Activated CD4-positive, alpha-beta T cell treated with anti-CD3 and anti-CD28 coated beads, Interleukin-10, Interleukin-2, amounts not matched to agents 100 ng/mL and 50 ng/mL, durations not matched to agents 16 hours and 8 hours (primary cell): ENCODE measurements around the gene LITAFD.
"Not testable (repeated sequence)": the region's sequence is repeated elsewhere in the genome, so short reads cannot be mapped to it uniquely, and the experiment has no call there.

Source experiments
- DNase-seq: peaks from one replicate; pipeline ENCODE4 v3.0.0-alpha.2; 2020

The LITAFD gene

DNA sequence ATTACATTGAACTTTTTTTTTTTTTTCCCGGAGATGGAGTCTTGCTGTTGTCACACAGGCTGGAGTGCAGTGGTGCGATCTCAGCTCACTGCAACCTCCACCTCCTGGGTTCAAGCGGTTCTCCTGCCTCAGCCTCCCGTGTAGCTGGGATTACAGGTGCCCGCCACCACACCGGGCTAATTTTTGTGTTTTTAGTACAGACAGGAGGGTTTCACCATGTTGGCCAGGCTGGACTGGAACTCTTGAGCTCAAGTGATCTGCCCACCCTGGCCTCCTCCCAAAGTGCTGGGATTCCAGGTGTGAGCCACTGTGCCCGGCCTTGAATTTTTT, 8.3 kb upstream of the LITAFD start:
- not testable (repeated sequence) for DNase-seq

GRCh38 chr16:8874388-8874787, 7.8 kb upstream of the LITAFD start:
- DNase-seq = no peak

- not testable (repeated sequence) for DNase-seq
These were observed 6.8 kb upstream of the LITAFD start for GRCh38 chr16:8875317-8875716.

DNA sequence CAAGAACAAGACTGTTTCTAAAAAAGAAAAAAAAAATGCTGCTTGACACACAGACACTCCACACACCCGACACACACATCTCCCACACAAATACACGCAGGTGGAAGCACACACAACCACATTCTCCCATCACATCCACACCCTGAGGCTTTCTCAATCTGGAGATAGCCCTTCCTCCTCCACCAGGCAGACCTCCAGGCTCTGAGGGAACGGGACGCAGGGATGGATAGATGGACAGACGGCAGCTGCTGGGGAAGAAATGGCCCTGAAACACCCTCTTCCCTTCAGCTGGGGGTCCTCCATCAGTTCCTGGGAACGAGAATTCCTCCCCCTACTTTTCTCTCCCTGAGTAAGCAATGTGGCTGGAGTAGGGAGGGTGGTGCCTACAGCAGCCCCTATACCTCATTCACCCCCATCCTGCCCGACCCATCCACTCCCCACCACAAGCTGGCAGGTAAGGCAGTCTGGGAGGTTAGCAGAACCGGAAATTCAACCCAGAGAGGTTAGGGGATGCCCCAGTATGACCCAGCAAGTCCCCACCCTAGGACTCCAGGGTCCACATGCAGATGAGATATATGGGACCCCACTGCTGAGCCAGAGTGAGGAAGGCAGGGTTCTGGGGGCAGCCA, 4.1 kb upstream of the LITAFD start:
- DNase-seq = no peak

- no peak for DNase-seq
These were observed 3.6 kb upstream of the LITAFD start for GRCh38 chr16:8878523-8878911.

- no peak for DNase-seq
These were observed 1.2 kb upstream of the LITAFD start for GRCh38 chr16:8880839-8881510.

- no peak for DNase-seq
These were observed 700 bp downstream of the LITAFD start for GRCh38 chr16:8882725-8883377.

- no peak for DNase-seq
These were observed 3.8 kb downstream of the LITAFD start for GRCh38 chr16:8885674-8886592.

- no peak for DNase-seq
These were observed 4.7 kb downstream of the LITAFD start for GRCh38 chr16:8886593-8887430.

DNA sequence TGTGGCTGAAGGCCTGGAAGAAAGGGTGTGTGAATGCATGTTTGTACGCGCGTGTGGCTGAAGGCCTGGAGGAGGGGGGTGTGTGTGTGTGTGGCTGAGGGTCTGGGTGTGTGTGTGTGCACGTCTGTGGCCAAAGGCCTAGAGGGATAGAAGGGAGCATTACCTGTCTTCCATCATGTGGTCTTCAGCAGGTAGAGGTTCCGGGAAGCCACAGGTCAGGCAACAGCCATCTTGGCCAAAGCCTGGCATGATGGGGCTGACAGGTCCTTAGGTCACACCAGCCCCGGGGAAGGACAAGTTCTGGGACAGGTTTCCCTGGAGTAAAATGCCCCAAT, 5.2 kb downstream of the LITAFD start:
- DNase-seq = no peak

- DNase-seq = no peak
These were observed 5.9 kb downstream of the LITAFD start for GRCh38 chr16:8887952-8888560.

- no peak for DNase-seq
These were observed 7.1 kb downstream of the LITAFD start for GRCh38 chr16:8888951-8889892.

- DNase-seq = no peak
These were observed 7.9 kb downstream of the LITAFD start for GRCh38 chr16:8889893-8890548.

GRCh38 chr16:8890549-8890921, 8.4 kb downstream of the LITAFD start:
- DNase-seq = no peak

DNA sequence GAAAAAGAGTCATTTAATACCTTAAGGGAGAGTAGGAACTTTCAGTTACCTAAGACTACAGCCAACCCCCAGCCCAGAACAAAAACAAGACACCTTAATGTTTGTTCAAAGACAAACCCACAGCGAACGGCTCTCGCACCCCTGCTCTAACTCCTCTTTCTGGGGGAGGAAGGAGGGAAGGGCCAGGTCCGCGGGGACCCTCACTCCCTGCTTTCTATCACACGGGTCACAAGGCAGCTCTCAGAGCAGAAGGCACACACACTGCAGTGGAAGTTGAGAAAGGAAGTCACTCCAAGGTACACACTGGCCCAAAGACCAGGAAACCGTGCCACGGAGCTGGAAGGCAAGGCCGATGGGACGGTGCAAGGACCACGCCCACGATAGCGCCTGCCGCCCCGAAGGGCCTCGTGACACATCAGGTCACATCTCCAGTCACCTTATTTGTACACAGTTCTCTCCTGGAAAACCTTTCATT, 10.0 kb downstream of the LITAFD start:
- no peak for DNase-seq

DNA sequence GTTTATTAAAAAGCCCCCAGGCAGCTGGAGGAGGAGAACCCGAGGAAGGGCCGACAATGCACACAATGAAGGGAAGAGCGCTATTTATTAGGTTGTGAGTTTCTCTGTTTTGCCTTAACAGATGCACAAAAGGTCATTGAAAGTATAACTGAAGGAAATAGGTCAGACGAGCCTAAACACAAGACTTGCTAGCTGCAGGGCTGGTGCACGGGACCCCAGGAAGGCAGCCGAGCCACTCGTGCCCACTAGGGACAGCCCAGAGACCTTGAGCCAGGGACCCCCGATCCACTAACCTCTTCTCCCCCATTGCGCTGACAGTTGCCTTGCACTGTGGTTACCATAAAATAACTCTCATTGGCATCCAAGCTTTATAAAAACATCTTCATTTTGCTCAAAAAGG, 11.3 kb downstream of the LITAFD start:
- no peak for DNase-seq

DNA sequence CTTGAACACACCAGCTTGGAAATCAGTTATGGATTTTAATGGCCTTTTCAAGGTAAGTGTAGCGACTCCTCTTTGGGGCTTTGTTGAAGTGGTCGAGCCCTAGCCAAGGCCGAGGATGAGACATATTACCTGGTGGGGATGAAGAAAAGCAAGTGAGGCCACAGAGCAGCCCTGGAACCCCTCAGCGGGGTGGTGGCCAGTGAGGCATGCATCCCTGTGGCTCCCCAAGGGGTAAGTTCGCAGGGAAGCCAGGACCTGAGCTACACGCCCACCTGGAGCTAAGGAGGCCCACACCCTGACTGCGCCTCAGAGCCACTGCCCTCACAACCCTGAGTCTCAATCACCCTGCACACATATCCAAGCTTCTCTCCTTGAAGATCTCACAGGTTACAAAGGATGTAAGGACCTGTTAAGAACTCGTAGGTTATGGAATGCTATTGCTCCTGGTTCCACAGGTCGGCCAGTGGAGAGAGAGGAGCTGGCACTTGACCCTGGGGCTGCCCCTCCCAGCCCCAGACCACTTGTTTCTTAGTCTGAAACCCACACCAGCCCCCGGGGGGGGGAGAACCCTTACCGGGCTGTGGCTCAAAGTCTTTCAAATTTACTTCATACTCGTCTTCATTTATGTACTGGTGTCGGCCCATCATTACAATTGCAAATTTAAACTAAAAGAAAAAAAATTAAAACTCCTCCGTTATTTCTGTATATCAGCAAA, 12.0 kb downstream of the LITAFD start:
- DNase-seq = no peak

- DNase-seq = no peak
These were observed 12.7 kb downstream of the LITAFD start for GRCh38 chr16:8894736-8895334.

DNA sequence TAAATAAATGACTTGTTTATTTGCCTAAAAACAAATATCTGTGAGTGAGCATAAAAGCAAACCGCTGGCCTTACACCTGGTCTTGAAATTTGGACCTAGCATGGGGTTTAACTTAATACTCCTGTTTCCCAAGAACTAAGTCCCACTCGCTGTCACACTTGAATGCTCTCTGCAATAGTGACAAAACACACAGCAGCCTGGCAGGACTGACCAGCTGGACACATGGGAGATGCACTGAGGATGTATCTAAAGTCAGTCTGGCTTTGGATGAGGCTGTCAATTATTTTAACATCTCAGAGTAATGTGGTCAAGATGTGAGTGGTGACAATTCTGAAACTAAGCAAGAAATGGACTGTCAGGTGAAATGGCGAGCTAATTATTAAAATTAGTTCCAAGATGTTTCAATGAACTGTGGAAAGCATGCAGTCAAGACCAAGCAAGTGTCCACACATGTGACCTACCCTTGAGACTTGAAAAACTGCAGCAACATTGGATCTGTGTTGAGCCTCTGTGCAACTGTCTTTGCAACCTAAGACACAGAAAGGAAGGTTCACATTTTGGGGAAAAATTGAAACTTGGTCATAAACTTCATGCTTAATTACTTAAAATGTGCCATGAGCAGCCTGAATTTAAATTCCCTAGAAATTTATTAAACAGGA, 16.6 kb downstream of the LITAFD start:
- DNase-seq = no peak
